Suprapubic skin (tissue), 4 donors: Measurements from ENCODE around the gene ATXN1. TPM values are rescaled to one million over a fixed set of nuclear protein-coding genes. Genes with fewer than 3 reads are reported as not detected.

Source experiments
- DNase-seq, 2 donors: peaks; one replicate each; pipeline ENCODE4 v3.0.0-alpha.2; 2019; ENCODE audit warnings: low spot score in 2 of 2
- H3K27ac ChIP-seq: fragments of 200-600 bp; sonication (generic); one replicate; pipeline ENCODE4 v1.5.1; 2019
- H3K27me3 ChIP-seq: fragments of 200-600 bp; sonication (generic); one replicate; pipeline ENCODE4 v1.5.1; 2019
- H3K36me3 ChIP-seq: fragments of 200-600 bp; sonication (generic); one replicate; pipeline ENCODE4 v1.5.1; 2019
- H3K4me1 ChIP-seq: fragments of 200-600 bp; sonication (generic); one replicate; pipeline ENCODE4 v1.5.1; 2019
- H3K4me3 ChIP-seq: fragments of 200-600 bp; sonication (generic); one replicate; pipeline ENCODE4 v1.5.1; 2019; ENCODE audit warnings: mild to moderate bottlenecking
- H3K9me3 ChIP-seq: fragments of 200-600 bp; sonication (generic); one replicate; pipeline ENCODE4 v1.5.1; 2019
- EP300 ChIP-seq: sonication (generic); formaldehyde crosslinking; IDR thresholded peaks from one replicate; pipeline ENCODE4 v1.6.1; 2017; ENCODE audit warnings: antibody characterized with exemption
- POLR2A ChIP-seq, 2 donors: fragments of 450-650 bp; IDR thresholded peaks; one replicate each; pipeline ENCODE4 v1.6.1; 2017; ENCODE audit warnings: antibody characterized with exemption in 2 of 2, mild to moderate bottlenecking in 2 of 2, moderate library complexity in 2 of 2
- POLR2AphosphoS5 ChIP-seq, 3 donors: sonication (generic); formaldehyde crosslinking; IDR thresholded peaks; one replicate each; pipeline ENCODE4 v1.6.1; 2017; ENCODE audit warnings: antibody characterized with exemption in 3 of 3
- whole genome bisulfite sequencing: methylation state at CpG from one replicate; pipeline ENCODE4 v1.1.5; 2018; 5-methylcytosine and 5-hydroxymethylcytosine counted together
- total RNA-seq, 4 donors: library from RNA; depleted of rRNA; stranded (reverse); fragments of >200 nt; gene quantifications; one replicate each; pipeline ENCODE4 v1.1.0, GENCODE V29; 2016
- TF ChIP-seq, protein P1 (sequence below), 2 donors: fragments of 200-600 bp in 1 of 2; fragments of 450-650 bp in 1 of 2; sonication (generic) in 1 of 2; IDR thresholded peaks; one replicate each; pipeline ENCODE4 v1.5.1; 2016 to 2019; ENCODE audit warnings: antibody characterized with exemption in 2 of 2, mild to moderate bottlenecking in 1 of 2, moderate library complexity in 1 of 2

The ATXN1 gene
- total RNA-seq, 4 donors from 2014 or later: 32.8 to 95.4 (median 42.4) TPM

DNA sequence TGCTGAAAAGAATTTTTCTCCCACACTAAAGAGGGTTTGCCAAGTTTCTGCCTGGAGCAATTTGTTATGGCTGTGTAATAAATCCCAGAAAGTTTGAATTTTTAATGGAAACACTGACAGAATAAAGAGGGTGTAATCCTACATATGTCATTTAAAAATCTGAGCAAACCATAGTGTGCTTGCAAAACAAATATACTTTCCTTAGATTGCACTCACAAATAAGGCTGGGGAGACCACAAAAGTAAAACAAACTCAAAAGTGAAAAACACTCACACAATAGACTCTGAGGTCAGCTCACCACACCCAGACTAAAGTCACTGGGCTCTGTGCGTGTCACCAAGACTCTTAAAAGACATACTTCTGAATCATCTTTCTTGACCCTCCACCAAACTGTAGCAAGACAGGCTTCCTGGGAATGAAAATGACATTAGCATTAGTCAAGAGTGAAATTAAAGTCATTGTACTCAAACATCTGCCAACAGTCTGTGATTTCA, 4.8 kb upstream of the ATXN1 start:
- Histone ChIP-seq H3K9me3 (no peaks in the 10 kb centered on the region), H3K27me3 (no peaks in the 10 kb centered on the region), H3K4me3 (no peak overlapping the region), H3K27ac (no peak overlapping the region), H3K36me3 (no peaks in the 10 kb centered on the region), H3K4me1 (peaks cover 47% of the 10 kb centered on the region)
- TF ChIP-seq EP300: no peak
- TF ChIP-seq POLR2A (IDR thresholded peaks at IDR 0.05): no peak
- TF ChIP-seq, protein P1, sequence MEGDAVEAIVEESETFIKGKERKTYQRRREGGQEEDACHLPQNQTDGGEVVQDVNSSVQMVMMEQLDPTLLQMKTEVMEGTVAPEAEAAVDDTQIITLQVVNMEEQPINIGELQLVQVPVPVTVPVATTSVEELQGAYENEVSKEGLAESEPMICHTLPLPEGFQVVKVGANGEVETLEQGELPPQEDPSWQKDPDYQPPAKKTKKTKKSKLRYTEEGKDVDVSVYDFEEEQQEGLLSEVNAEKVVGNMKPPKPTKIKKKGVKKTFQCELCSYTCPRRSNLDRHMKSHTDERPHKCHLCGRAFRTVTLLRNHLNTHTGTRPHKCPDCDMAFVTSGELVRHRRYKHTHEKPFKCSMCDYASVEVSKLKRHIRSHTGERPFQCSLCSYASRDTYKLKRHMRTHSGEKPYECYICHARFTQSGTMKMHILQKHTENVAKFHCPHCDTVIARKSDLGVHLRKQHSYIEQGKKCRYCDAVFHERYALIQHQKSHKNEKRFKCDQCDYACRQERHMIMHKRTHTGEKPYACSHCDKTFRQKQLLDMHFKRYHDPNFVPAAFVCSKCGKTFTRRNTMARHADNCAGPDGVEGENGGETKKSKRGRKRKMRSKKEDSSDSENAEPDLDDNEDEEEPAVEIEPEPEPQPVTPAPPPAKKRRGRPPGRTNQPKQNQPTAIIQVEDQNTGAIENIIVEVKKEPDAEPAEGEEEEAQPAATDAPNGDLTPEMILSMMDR (IDR thresholded peaks at IDR 0.05): no peak
- no peak for TF ChIP-seq POLR2AphosphoS5 (IDR thresholded peaks at IDR 0.05)
- no peak for DNase-seq
- WGBS: 43% methylated on average over 1 of the region's 1 CpG

DNA sequence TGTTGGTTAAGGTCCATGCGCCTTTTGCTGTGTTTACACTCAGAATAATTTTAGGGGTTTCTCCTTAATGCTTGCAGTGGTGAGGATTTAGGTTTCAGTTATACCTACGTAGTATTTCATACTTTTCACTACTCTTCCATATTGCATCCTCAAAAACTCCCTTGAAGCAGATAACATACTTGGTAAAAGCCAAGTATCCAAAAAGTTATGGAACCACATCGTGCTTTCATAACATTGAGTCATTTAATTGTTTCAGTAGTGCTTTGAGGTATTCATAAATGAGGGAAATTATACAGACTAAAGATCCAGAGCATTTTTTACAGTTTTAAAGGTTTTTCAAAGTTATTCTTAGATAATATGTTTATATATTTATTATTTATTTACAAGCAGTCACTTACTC, 4.0 kb upstream of the ATXN1 start:
- TF ChIP-seq POLR2AphosphoS5 (IDR thresholded peaks at IDR 0.05) (no peak), POLR2A (IDR thresholded peaks at IDR 0.05) (no peak), EP300 (no peak)
- TF ChIP-seq, protein P1 (IDR thresholded peaks at IDR 0.05): no peak
- 83% methylated on average over 3 of the region's 3 CpGs for WGBS
- Histone ChIP-seq H3K36me3 (no peaks in the 10 kb centered on the region), H3K9me3 (no peaks in the 10 kb centered on the region), H3K27me3 (no peaks in the 10 kb centered on the region), H3K27ac (no peak overlapping the region), H3K4me3 (no peak overlapping the region), H3K4me1 (peaks cover 38% of the 10 kb centered on the region)
- DNase-seq: no peak

DNA sequence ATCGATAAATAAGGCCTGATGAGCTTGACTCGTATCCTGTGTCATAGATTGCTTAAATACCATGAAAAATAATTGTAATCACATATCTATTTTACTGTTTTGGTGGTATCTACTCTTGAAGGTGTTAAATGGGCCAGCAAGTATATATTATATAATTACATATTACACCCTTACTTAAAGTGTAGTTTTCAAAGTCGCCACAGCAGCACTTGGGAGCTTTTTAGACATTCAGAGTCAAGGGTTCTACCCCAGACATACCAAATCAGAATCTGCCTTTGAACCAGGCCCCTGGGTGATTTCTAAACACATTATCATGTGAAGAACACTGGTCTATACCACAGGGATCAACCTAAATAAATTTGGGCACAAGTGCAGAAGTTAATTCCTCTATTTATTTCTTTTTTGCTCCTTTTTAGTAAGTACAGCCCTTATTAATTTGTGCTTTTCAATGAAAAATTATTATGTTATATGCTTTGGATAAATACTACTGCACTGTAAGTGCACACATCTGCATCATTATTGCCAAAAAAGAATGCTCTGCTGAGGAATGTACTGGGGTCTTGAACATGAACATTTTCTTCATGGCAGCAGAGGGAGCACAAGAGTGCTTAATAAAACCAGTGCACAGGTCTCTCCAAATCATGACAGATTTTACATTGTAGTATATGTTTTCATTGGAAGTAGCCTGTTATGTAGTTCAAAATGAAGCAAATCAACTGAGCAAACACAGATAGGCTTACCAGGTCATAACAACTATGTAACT, 3.1 kb upstream of the ATXN1 start:
- 79% methylated on average over 3 of the region's 3 CpGs for WGBS
- Histone ChIP-seq H3K36me3 (no peaks in the 10 kb centered on the region), H3K27ac (no peak overlapping the region), H3K4me1 (peaks cover 30% of the 10 kb centered on the region), H3K4me3 (no peak overlapping the region), H3K27me3 (no peaks in the 10 kb centered on the region), H3K9me3 (no peaks in the 10 kb centered on the region)
- DNase-seq: no peak
- TF ChIP-seq EP300: no peak
- TF ChIP-seq, protein P1 (IDR thresholded peaks at IDR 0.05): peak in 1 of 2 donors; percentile 10

DNA sequence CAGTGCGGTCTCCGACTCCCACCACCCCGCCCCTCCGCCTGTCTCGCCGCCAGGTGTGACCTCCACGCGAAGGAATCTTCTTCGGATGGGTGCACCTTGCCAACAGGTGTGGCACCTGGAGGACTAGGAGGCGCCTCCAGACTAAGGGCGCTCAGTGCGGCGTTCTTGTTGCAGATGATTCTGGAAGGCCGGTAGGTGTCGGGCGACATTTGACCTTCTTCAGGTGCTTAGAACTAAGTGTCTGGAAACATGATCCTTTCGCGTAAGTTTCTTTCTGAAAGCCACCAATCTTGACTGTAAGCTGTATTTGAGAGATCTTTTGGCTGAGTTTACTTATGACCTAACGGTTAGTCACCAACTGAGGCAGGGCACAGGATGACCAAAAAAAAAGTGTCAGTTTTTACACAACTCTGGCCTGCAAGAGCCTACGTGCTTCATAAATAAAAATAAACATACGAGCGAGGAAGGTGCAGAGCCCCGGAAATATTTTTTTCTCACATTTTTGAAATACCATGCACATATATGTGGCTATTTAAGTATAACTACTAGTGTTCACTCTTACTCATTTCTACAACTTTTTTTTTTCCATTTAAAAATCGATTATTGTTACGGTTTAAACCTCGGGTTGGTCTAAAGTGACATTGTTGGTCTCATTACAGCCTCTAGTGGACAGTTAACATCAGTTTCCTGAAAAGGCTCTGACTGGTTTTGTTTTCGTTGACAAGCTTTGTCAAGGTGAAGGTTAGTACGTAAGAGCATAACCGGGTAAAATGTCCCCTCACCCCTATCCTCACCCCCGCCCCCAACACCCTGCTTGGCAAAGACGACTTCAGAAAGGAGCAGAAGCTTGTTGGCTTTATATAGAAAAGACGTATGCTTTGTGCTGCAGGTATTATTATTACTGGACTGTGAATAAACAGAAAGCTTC, 1.6 kb upstream of the ATXN1 start:
- Histone ChIP-seq H3K9me3 (no peaks in the 10 kb centered on the region), H3K4me3 (peak overlapping the region; percentile 76), H3K27ac (peak overlapping the region; percentile 100), H3K36me3 (no peaks in the 10 kb centered on the region), H3K27me3 (no peaks in the 10 kb centered on the region), H3K4me1 (peaks cover 30% of the 10 kb centered on the region)
- TF ChIP-seq POLR2A (IDR thresholded peaks at IDR 0.05): no peak
- TF ChIP-seq, protein P1 (IDR thresholded peaks at IDR 0.05): peak; percentile 63 to 67
- peak in 1 of 2 donors; percentile 80 for DNase-seq
- under 1% methylated on average over 29 of the region's 32 CpGs for WGBS

DNA sequence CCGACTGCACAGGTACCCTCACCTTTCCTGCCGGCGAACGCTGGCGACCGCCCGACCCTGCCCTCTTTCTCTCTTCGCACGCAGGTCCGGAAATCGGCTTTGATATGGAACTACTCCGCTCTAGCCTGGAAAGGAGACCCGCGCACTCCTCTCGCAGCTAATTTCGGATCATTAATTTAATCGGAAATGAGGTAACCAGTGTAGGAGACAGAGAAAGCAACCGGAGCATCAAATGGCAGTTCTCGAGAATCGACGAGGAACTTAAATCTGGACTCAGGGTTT, 949 bp upstream of the ATXN1 start:
- peak overlapping the region; percentile 76 for H3K4me3 ChIP-seq
- WGBS: 0% methylated on average over 11 of the region's 21 CpGs
- no peaks in the 10 kb centered on the region for H3K27me3 ChIP-seq
- DNase-seq: no peak
- TF ChIP-seq, protein P1 (IDR thresholded peaks at IDR 0.05): no peak
- TF ChIP-seq POLR2A (IDR thresholded peaks at IDR 0.05) (no peak), EP300 (no peak), POLR2AphosphoS5 (IDR thresholded peaks at IDR 0.05) (no peak)
- no peaks in the 10 kb centered on the region for H3K36me3 ChIP-seq
- H3K9me3 ChIP-seq: no peaks in the 10 kb centered on the region
- peaks cover 36% of the 10 kb centered on the region for H3K4me1 ChIP-seq
- H3K27ac ChIP-seq: peak overlapping the region; percentile 100
